MM.1S (cell line): Measurements from ENCODE around the gene ACSL1.

Experiments used
- DNase-seq: peaks from one replicate; pipeline ENCODE4 v3.0.0-alpha.2; 2015
- H2AFZ ChIP-seq: fragments of 300-600 bp; sonication (generic); 2 replicates; pipeline ENCODE4 v1.6.0; 2016; ENCODE audit warnings: antibody characterized with exemption, low read length
- H3F3A ChIP-seq: fragments of 300-600 bp; sonication (generic); 2 replicates; pipeline ENCODE4 v1.6.1; 2016; ENCODE audit warnings: mild to moderate bottlenecking, antibody characterized with exemption, low read length, moderate library complexity, mixed read lengths; ENCODE audit not compliant: insufficient read depth
- H3K27ac ChIP-seq: fragments of 300-600 bp; sonication (generic); 2 replicates; pipeline ENCODE4 v1.5.1; 2016; ENCODE audit warnings: mild to moderate bottlenecking, low read length
- H3K27me3 ChIP-seq: fragments of 300-600 bp; sonication (generic); replicated peaks from 2 replicates; pipeline ENCODE4 v1.6.0; 2016; ENCODE audit warnings: low read length; ENCODE audit not compliant: insufficient read depth
- H3K36me3 ChIP-seq: fragments of 300-600 bp; sonication (generic); replicated peaks from 2 replicates; pipeline ENCODE4 v1.6.1; 2016; ENCODE audit warnings: mild to moderate bottlenecking, low read length, mixed read lengths; ENCODE audit not compliant: insufficient read depth
- H3K4me1 ChIP-seq: fragments of 300-600 bp; sonication (generic); 2 replicates; pipeline ENCODE4 v1.6.1; 2016; ENCODE audit warnings: low read length, mixed read lengths
- H3K4me2 ChIP-seq: fragments of 300-600 bp; sonication (generic); 2 replicates; pipeline ENCODE4 v1.6.0; 2016; ENCODE audit warnings: low read depth, low read length
- H3K4me3 ChIP-seq: fragments of 300-600 bp; sonication (generic); 2 replicates; pipeline ENCODE4 v1.5.1; 2016; ENCODE audit warnings: low read length, mixed read lengths
- H3K79me2 ChIP-seq: fragments of 300-600 bp; sonication (generic); 2 replicates; pipeline ENCODE4 v1.6.1; 2016; ENCODE audit warnings: mixed run types, low read length, mixed read lengths
- H3K9ac ChIP-seq: fragments of 300-600 bp; sonication (generic); 2 replicates; pipeline ENCODE4 v1.6.1; 2016; ENCODE audit warnings: low read length, mixed read lengths
- H3K9me2 ChIP-seq: fragments of 300-600 bp; sonication (generic); replicated peaks from 2 replicates; pipeline ENCODE4 v1.6.1; 2016; ENCODE audit warnings: mild to moderate bottlenecking, low read length, mixed read lengths; ENCODE audit not compliant: insufficient read depth
- H3K9me3 ChIP-seq: fragments of 300-600 bp; sonication (generic); replicated peaks from 2 replicates; pipeline ENCODE4 v1.6.1; 2016; ENCODE audit warnings: mild to moderate bottlenecking, low read length, mixed read lengths; ENCODE audit not compliant: insufficient read depth
- H4K20me1 ChIP-seq: fragments of 300-600 bp; sonication (generic); 2 replicates; pipeline ENCODE4 v1.6.1; 2016; ENCODE audit warnings: mild to moderate bottlenecking, low read length, moderate library complexity, mixed read lengths; ENCODE audit not compliant: insufficient read depth
- CTCF ChIP-seq: fragments of 300-600 bp; sonication (generic); IDR thresholded peaks from 2 replicates; pipeline ENCODE4 v1.5.1; 2016; ENCODE audit warnings: antibody characterized with exemption, low read length, mixed read lengths
- EZH2 ChIP-seq: fragments of 300-600 bp; sonication (generic); optimal IDR thresholded peaks from 2 replicates; pipeline ENCODE3; 2017; ENCODE audit warnings: low read depth, mild to moderate bottlenecking, antibody characterized with exemption, low read length, mixed read lengths
- EZH2phosphoT487 ChIP-seq: fragments of 300-600 bp; sonication (generic); IDR thresholded peaks from 2 replicates; pipeline ENCODE4 v1.6.1; 2018; ENCODE audit warnings: antibody characterized with exemption, low read length

The ACSL1 gene

GRCh38 chr4:184822356-184822755 lies 3.4 kb downstream of the ACSL1 start:
- H3K4me2 ChIP-seq: no peak overlapping the region
- no peaks in the 10 kb centered on the region for H3K36me3 ChIP-seq
- peaks cover 10% of the 10 kb centered on the region for H3K79me2 ChIP-seq
- H3K27ac ChIP-seq: no peak overlapping the region
- peaks cover 48% of the 10 kb centered on the region for H3K27me3 ChIP-seq
- H3K9me2 ChIP-seq: no peaks in the 10 kb centered on the region
- H3K4me1 ChIP-seq: peaks cover 17% of the 10 kb centered on the region
- no peak overlapping the region for H3K9ac ChIP-seq
- H2AFZ ChIP-seq: no peak overlapping the region
- H3F3A ChIP-seq: peaks cover 6% of the 10 kb centered on the region; the same call in 1 of the 2 replicates
- no peak for TF ChIP-seq EZH2phosphoT487
- no peak for TF ChIP-seq EZH2
- no peak for TF ChIP-seq CTCF
- no peaks in the 10 kb centered on the region for H4K20me1 ChIP-seq
- no peak overlapping the region for H3K4me3 ChIP-seq
- no peaks in the 10 kb centered on the region for H3K9me3 ChIP-seq
- no peak for DNase-seq

GRCh38 chr4:184821242-184821641 lies 4.5 kb downstream of the ACSL1 start:
- Histone ChIP-seq H3K4me1 (peaks cover 28% of the 10 kb centered on the region), H4K20me1 (no peaks in the 10 kb centered on the region), H3K79me2 (peaks cover 13% of the 10 kb centered on the region)

GRCh38 chr4:184819786-184820185 lies 6.0 kb downstream of the ACSL1 start:
- Histone ChIP-seq H3K4me1 (peaks cover 39% of the 10 kb centered on the region), H4K20me1 (no peaks in the 10 kb centered on the region), H3K4me2 (no peak overlapping the region), H3K9me2 (no peaks in the 10 kb centered on the region), H3K9ac (no peak overlapping the region), H3K27ac (no peak overlapping the region), H3K36me3 (no peaks in the 10 kb centered on the region), H3K9me3 (no peaks in the 10 kb centered on the region), H3F3A (peaks cover 17% of the 10 kb centered on the region; the same call in 1 of the 2 replicates), H2AFZ (no peak overlapping the region), H3K4me3 (no peak overlapping the region), H3K79me2 (peaks cover 17% of the 10 kb centered on the region), H3K27me3 (peaks cover 44% of the 10 kb centered on the region)
- DNase-seq: no peak
- no peak for TF ChIP-seq EZH2phosphoT487

More at GRCh38 chr4:184821242-184821641, 4.5 kb downstream of the ACSL1 start:
- H3K4me3 ChIP-seq: no peak overlapping the region
- no peak overlapping the region for H3K27ac ChIP-seq
- H3F3A ChIP-seq: peaks cover 6% of the 10 kb centered on the region; the same call in 1 of the 2 replicates
- H3K27me3 ChIP-seq: peaks cover 49% of the 10 kb centered on the region
- no peak overlapping the region for H3K9ac ChIP-seq
- H3K36me3 ChIP-seq: no peaks in the 10 kb centered on the region
- H2AFZ ChIP-seq: no peak overlapping the region
- no peak for DNase-seq
- no peaks in the 10 kb centered on the region for H3K9me2 ChIP-seq
- no peak overlapping the region for H3K4me2 ChIP-seq
- H3K9me3 ChIP-seq: no peaks in the 10 kb centered on the region
- TF ChIP-seq EZH2 (no peak), EZH2phosphoT487 (no peak), CTCF (no peak)

GRCh38 chr4:184818216-184818564 lies 7.6 kb downstream of the ACSL1 start:
- H4K20me1 ChIP-seq: no peaks in the 10 kb centered on the region; the same call in 1 of the 2 replicates
- H3K27ac ChIP-seq: no peak overlapping the region
- peaks cover 17% of the 10 kb centered on the region for H3K79me2 ChIP-seq

More at GRCh38 chr4:184818216-184818564, 7.6 kb downstream of the ACSL1 start:
- no peak overlapping the region for H3K4me2 ChIP-seq
- no peaks in the 10 kb centered on the region for H3K36me3 ChIP-seq
- H3K9me3 ChIP-seq: no peaks in the 10 kb centered on the region
- H3K9ac ChIP-seq: no peak overlapping the region
- peak; percentile 78 for DNase-seq
- no peak overlapping the region for H3K4me3 ChIP-seq
- H3K9me2 ChIP-seq: no peaks in the 10 kb centered on the region
- TF ChIP-seq CTCF (no peak), EZH2 (no peak), EZH2phosphoT487 (0 out of 2 replicates have a peak, but pooled peaks have one; percentile 40)
- H3F3A ChIP-seq: peaks cover 17% of the 10 kb centered on the region; the same call in 1 of the 2 replicates
- H2AFZ ChIP-seq: no peak overlapping the region
- H3K4me1 ChIP-seq: peaks cover 41% of the 10 kb centered on the region
- peaks cover 32% of the 10 kb centered on the region for H3K27me3 ChIP-seq
